Measurements from ENCODE around the gene GCSH. TPM values are rescaled to one million over a fixed set of nuclear protein-coding genes. Genes with fewer than 3 reads are reported as not detected.
A peak's percentile ranks its signal among the peaks of the same experiment; 100 is the strongest.

GCSH gene
- total RNA-seq, 1 donor from 2014 or later = 30.3 TPM

GRCh38 chr16:81070979-81071378 is 25.2 kb downstream of the GCSH start:
- no peaks in the 10 kb centered on the region for H3K9me3 Mint-ChIP-seq (ENCODE audit: unreplicated experiment)

GRCh38 chr16:81069063-81069462 is 27.1 kb downstream of the GCSH start:
- Mint-ChIP-seq H3K9me3 (ENCODE audit: unreplicated experiment) (no peaks in the 10 kb centered on the region), H3K4me1 (ENCODE audit: unreplicated experiment) (no peaks in the 10 kb centered on the region), H3K27ac (ENCODE audit: unreplicated experiment) (no peak overlapping the region), H3K27me3 (ENCODE audit: unreplicated experiment) (no peaks in the 10 kb centered on the region), H3K36me3 (ENCODE audit: low read depth, unreplicated experiment) (no peaks in the 10 kb centered on the region), H3K4me3 (ENCODE audit: unreplicated experiment) (no peak overlapping the region)
- no peak for DNase-seq (ENCODE audit: low spot score)
- TF ChIP-seq CTCF (IDR thresholded peaks at IDR 0.05; ENCODE audit: unreplicated experiment) = no peak

More at GRCh38 chr16:81070979-81071378, 25.2 kb downstream of the GCSH start:
- Mint-ChIP-seq H3K4me3 (ENCODE audit: unreplicated experiment) (no peak overlapping the region), H3K27ac (ENCODE audit: unreplicated experiment) (no peak overlapping the region), H3K36me3 (ENCODE audit: low read depth, unreplicated experiment) (no peaks in the 10 kb centered on the region), H3K27me3 (ENCODE audit: unreplicated experiment) (peaks cover 2% of the 10 kb centered on the region), H3K4me1 (ENCODE audit: unreplicated experiment) (no peaks in the 10 kb centered on the region)
- no peak for TF ChIP-seq CTCF (IDR thresholded peaks at IDR 0.05; ENCODE audit: unreplicated experiment)
- no peak for DNase-seq (ENCODE audit: low spot score)

GRCh38 chr16:81067166-81067565 is 29.0 kb downstream of the GCSH start:
- H3K27ac Mint-ChIP-seq (ENCODE audit: unreplicated experiment) = no peak overlapping the region
- no peaks in the 10 kb centered on the region for H3K4me1 Mint-ChIP-seq (ENCODE audit: unreplicated experiment)
- no peak overlapping the region for H3K4me3 Mint-ChIP-seq (ENCODE audit: unreplicated experiment)
- H3K36me3 Mint-ChIP-seq (ENCODE audit: low read depth, unreplicated experiment) = no peaks in the 10 kb centered on the region
- no peak for TF ChIP-seq CTCF (IDR thresholded peaks at IDR 0.05; ENCODE audit: unreplicated experiment)
- H3K27me3 Mint-ChIP-seq (ENCODE audit: unreplicated experiment) = no peaks in the 10 kb centered on the region
- no peak for DNase-seq (ENCODE audit: low spot score)
- H3K9me3 Mint-ChIP-seq (ENCODE audit: unreplicated experiment) = no peaks in the 10 kb centered on the region

GRCh38 chr16:81066681-81067080 is 29.5 kb downstream of the GCSH start:
- Mint-ChIP-seq H3K36me3 (ENCODE audit: low read depth, unreplicated experiment) (no peaks in the 10 kb centered on the region), H3K4me3 (ENCODE audit: unreplicated experiment) (no peak overlapping the region), H3K4me1 (ENCODE audit: unreplicated experiment) (no peaks in the 10 kb centered on the region), H3K27ac (ENCODE audit: unreplicated experiment) (no peak overlapping the region), H3K9me3 (ENCODE audit: unreplicated experiment) (no peaks in the 10 kb centered on the region), H3K27me3 (ENCODE audit: unreplicated experiment) (no peaks in the 10 kb centered on the region)
- DNase-seq (ENCODE audit: low spot score) = no peak
- no peak for TF ChIP-seq CTCF (IDR thresholded peaks at IDR 0.05; ENCODE audit: unreplicated experiment)

- peak; percentile 43 for TF ChIP-seq CTCF (IDR thresholded peaks at IDR 0.05; ENCODE audit: unreplicated experiment)
- Mint-ChIP-seq H3K9me3 (ENCODE audit: unreplicated experiment) (no peaks in the 10 kb centered on the region), H3K36me3 (ENCODE audit: low read depth, unreplicated experiment) (no peaks in the 10 kb centered on the region), H3K4me3 (ENCODE audit: unreplicated experiment) (no peak overlapping the region), H3K4me1 (ENCODE audit: unreplicated experiment) (no peaks in the 10 kb centered on the region), H3K27me3 (ENCODE audit: unreplicated experiment) (peaks cover 2% of the 10 kb centered on the region), H3K27ac (ENCODE audit: unreplicated experiment) (no peak overlapping the region)
- DNase-seq (ENCODE audit: low spot score) = no peak
These were observed 34.2 kb downstream of the GCSH start for GRCh38 chr16:81061871-81062608.

All from endothelial cell (in vitro differentiated cells).